ENCODE measurements around the gene RGPD6.
"Not testable (repeated sequence)": the region's sequence is repeated elsewhere in the genome, so short reads cannot be mapped to it uniquely, and the experiment has no call there.

RGPD6 gene

DNA sequence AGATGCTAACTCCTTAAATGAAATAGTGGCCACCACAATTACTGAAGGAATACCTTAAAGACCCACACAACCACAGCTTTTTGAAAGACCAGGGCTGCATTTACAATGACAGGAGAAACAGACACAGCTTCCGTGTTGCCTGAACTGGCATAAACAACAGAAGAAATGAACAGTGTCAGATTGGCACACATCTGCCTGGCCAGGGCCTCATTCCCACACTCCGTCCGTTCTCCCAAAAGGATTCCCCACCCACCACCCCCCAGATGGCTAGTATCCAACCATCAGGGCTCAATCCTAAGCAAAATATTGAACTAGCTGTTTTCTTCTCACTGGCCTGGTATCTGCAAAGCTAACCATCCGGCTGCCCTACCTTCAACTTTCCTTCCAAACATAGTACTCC lies 96.9 kb downstream of the RGPD6 start:
- not testable (repeated sequence) for DNase-seq

DNA sequence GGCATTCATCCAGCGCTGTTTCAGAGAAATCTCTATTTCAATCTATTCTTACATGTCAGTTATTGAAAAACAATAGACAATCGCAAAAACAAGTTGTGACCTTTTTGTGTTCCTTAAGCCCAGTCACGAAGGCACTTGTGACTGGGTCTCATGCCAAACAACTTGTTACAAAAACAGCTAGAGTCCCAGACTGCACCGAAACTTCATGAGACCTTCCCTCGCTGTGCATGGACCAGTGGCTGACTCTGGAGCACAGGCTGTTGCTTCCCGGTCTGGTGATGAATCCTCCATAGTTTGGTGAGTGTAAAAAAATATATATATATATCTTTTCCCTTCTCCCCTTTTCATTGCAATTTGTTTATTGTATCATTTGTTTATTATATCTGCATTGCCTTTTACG lies 99.7 kb downstream of the RGPD6 start:
- DNase-seq = not testable (repeated sequence)

DNA sequence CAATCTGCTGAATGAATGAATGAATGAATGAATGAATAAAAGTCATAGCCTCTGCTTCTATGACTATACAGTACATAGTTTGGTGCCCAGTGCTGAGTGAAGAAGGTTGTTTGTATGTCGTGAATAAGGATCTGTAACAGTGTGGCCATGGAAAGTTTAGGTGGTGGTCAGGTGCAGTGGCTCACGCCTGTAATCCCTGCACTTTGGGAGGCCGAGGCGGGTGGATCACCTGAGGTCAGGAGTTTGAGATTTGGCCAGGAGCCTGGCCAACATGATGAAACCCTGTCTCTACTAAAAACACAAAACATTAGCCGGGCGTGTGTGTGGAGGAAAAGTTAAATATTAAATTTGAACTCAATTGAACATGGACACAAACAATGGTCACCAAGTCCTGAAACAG lies 100.1 kb downstream of the RGPD6 start:
- not testable (repeated sequence) for DNase-seq

DNA sequence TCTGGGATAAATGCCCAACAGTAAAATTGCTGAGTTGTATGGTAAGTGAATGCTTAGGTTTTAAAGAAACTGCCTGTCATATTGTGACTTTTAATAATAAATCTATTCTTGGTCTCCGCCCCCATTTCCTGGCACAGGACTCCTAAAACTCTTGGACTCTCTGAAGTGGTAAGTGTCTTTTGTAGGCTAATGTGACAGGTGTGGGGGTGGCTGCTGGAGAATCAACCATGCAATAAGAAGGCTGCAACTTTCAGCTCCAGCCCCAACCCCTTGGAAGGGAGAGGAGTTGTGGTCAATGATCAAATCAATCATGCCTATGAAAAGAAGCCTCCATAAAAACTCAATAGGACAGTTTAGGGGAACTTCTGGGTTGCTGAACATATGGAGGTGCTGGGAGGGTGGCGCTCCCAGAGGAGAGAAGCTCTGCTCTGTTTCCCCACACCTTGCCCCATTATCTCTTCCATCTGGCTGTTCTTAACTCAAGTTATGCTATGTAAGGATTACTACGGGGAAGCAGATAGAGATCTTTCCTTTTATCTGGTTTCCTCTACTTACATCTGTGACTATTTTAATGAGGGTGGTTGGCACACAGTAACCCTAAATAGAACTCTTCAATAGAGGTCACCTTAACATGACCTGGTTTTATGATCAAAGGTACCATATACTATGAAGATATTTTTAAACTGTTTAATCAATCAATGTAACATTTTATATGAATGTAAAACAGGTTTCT lies 101.2 kb downstream of the RGPD6 start:
- DNase-seq = not testable (repeated sequence)

DNA sequence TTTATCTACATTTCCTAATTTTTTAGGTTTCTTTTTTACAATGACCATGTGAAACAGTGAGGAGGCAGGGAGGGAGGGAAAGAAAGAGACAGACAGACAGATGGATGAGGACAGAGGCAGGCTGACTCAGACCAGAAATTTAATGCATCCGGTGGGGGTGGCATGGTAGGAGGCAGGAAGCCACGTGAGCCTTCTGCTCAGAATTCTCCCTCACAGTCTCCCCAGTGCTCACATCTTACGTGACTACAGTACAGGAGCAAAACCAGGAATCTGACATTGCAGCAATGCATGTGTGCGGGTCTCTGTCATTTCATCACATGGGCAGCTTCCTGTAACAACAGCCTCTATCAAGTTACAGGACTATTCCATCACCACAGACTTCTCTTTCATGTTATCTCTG lies 102.1 kb downstream of the RGPD6 start:
- DNase-seq = not testable (repeated sequence)

DNA sequence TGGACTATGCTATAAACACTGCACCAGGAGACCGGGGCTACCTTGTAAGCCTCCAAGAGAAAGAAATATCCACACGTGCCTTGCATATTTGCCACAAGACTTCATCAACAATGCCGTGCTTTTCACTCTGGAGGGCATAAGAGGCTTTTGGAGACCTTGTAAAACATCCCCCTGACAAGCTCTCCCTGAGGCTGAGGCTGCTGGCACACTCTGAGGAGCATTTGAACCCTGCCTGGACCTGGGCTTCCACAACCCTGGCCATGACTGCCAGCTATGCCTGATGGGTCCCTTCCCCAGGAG lies 104.0 kb downstream of the RGPD6 start:
- not testable (repeated sequence) for DNase-seq

DNA sequence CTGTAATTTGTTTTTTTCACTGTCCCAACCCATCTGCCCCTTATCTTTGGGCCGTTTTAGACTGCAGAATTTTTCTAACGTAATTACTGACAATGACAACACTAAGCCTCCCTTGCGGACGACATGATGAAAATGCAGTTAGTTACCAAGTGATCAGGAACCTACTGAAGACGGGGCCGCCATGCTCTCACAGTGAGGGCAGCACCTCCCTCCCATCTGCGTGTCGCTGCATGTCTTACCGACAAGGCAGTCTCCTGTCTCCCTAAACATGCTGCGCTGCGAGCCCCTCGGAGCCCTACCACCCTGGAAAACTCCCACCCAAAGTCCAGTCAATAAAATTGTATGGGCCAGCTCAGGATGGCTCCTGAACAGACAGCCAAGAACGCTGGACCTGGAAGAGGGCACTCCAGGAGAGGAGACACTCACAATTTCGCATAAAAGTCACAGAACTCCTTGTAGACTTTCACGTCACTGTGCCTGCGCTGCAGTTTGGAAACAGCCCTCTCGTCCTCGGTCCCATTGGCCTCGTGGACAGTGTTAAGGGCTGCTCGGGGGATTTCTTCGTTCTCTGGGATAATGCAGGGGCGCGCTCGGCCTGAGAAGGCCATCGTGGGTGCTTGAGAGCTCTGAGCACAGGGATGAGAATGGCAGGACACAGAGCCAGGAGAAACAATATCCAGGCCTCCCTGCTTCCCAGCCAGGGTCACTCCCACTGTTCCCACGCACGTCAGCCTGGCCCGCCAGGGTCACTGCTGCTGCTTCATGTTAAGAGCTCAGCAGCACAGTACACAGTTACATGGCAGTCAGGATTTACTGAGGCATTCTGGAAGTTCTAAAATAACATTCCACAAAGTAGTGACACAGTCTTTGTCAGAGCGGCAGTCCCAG lies 104.6 kb downstream of the RGPD6 start, which contains the start of gene LIMS4:
Gene LIMS4, minus strand, starts transcription at position 646 of the 888 bp plus-strand sequence. Its CDS starts 38 bp downstream, at position 608.
- not testable (repeated sequence) for DNase-seq

DNA sequence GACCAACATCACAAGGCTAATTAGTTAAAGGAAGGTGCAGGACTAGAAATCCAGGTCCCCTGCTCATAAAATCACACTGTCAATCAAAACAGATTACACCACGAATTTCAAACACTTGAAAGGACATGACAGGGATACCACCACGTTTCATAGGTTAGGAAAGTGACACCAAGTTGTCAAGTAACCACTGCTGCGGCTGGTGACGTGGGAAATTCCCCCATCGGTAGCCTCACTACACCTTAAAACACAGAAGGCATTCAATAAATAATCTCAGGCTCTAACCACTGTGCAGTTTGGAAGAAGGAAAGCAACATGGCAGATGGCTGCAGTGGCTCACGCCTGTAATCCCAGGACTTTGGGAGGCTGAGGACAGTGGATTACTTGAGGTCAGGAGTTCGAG lies 108.1 kb downstream of the RGPD6 start:
- not testable (repeated sequence) for DNase-seq

DNA sequence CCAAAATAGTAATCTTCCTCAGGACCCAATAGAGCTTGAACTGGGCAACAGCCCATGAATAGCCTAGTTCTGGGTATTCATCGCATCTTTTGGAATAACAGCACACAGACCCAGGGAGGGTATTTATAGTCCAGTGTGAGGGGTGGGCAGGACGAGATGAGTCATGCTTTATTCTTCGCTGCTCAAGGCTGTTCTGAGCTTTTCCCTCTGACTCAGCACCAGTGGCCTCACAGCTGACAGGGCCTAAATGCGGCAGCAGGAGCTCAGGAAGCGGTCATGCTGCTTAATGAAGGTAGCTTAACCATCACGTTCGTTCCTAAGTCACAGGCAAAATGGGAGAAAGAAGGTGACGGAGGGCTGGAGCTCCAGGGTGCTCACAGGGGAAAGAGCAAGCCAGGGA lies 111.7 kb downstream of the RGPD6 start:
- not testable (repeated sequence) for DNase-seq

Measured in NCI-H1105 (cell line).